ENCODE measurements around the gene COL6A2.

COL6A2 gene

DNA sequence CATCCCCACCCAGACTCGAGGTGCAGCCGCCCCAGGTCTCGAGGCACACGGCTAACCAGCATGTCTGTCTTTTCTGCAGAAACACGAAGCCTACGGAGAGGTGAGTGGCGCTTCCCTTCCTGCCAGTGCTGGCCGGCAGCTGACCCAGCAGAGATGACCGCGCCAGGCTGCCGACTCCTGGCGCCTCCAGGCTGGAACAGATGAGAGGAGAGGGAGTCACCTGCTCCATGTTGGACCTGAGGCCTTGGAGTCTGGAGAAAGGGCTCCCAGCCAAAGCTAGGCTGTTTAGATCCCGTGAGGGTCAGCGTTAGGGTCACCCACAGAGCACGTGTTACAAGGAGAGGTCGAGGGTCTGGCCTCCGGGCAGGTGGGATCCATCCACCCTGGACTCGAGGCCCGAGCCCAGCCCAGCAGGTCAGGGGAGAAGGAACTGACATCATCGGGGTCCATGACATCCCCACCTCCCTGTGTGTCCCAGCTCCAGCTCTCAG lies 14.9 kb downstream of the COL6A2 start:
- H3K36me3 ChIP-seq (ENCODE audit: control insufficient read depth, insufficient read depth, low read length) = no peaks in the 10 kb centered on the region
- no peak overlapping the region for H3K4me3 ChIP-seq (ENCODE audit: low read depth, low read length)
- no peak overlapping the region for H2AFZ ChIP-seq
- no peaks in the 10 kb centered on the region for H3K27me3 ChIP-seq (ENCODE audit: control insufficient read depth, insufficient read depth, low read length)
- H3K4me2 ChIP-seq (ENCODE audit: low read length) = no peak overlapping the region
- no peak overlapping the region for H3K27ac ChIP-seq
- no peaks in the 10 kb centered on the region for H3K4me1 ChIP-seq
- no peak overlapping the region for H3K9ac ChIP-seq
- no peaks in the 10 kb centered on the region for H3K79me2 ChIP-seq
- no peak for TF ChIP-seq CTCF (IDR thresholded peaks at IDR 0.05)
- no peaks in the 10 kb centered on the region for H3K9me3 ChIP-seq (ENCODE audit: control insufficient read depth, low read length)

GRCh38 chr21:46113497-46114176 lies 15.7 kb downstream of the COL6A2 start:
- Histone ChIP-seq H3K4me1 (no peaks in the 10 kb centered on the region), H2AFZ (no peak overlapping the region), H3K4me3 (ENCODE audit: low read depth, low read length) (no peak overlapping the region), H3K4me2 (ENCODE audit: low read length) (no peak overlapping the region), H3K79me2 (no peaks in the 10 kb centered on the region), H3K27me3 (ENCODE audit: control insufficient read depth, insufficient read depth, low read length) (no peaks in the 10 kb centered on the region), H3K36me3 (ENCODE audit: control insufficient read depth, insufficient read depth, low read length) (no peaks in the 10 kb centered on the region), H3K9me3 (ENCODE audit: control insufficient read depth, low read length) (no peaks in the 10 kb centered on the region), H3K9ac (no peak overlapping the region), H3K27ac (no peak overlapping the region)
- no peak for TF ChIP-seq CTCF (IDR thresholded peaks at IDR 0.05)

DNA sequence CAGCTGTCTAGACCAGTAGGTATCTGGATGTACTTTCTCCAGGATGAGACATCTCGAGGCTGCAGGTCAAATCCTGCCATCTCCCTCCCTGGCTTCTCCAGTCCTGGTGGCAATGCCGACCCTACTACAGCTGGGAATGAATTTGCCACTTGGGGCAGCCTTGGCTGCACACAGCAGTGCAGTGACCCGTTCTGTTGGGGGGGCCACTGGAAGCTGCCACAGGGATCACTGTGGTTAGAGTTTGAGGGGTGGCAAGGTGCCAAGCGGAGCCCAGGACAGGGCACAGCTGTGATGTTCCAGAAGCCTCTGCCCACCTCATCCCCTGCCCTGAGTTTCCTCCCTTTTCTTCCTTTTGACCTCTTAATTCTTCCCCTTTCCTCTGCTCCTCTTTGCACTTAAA lies 17.1 kb downstream of the COL6A2 start:
- H3K4me1 ChIP-seq = no peaks in the 10 kb centered on the region
- H3K36me3 ChIP-seq (ENCODE audit: control insufficient read depth, insufficient read depth, low read length) = no peaks in the 10 kb centered on the region
- H3K79me2 ChIP-seq = no peaks in the 10 kb centered on the region
- no peak overlapping the region for H3K4me3 ChIP-seq (ENCODE audit: low read depth, low read length)
- no peak overlapping the region for H3K27ac ChIP-seq
- no peaks in the 10 kb centered on the region for H3K27me3 ChIP-seq (ENCODE audit: control insufficient read depth, insufficient read depth, low read length)
- no peaks in the 10 kb centered on the region for H3K9me3 ChIP-seq (ENCODE audit: control insufficient read depth, low read length)
- no peak overlapping the region for H3K4me2 ChIP-seq (ENCODE audit: low read length)
- no peak overlapping the region for H3K9ac ChIP-seq
- H2AFZ ChIP-seq = no peak overlapping the region
- TF ChIP-seq CTCF (IDR thresholded peaks at IDR 0.05) = no peak

DNA sequence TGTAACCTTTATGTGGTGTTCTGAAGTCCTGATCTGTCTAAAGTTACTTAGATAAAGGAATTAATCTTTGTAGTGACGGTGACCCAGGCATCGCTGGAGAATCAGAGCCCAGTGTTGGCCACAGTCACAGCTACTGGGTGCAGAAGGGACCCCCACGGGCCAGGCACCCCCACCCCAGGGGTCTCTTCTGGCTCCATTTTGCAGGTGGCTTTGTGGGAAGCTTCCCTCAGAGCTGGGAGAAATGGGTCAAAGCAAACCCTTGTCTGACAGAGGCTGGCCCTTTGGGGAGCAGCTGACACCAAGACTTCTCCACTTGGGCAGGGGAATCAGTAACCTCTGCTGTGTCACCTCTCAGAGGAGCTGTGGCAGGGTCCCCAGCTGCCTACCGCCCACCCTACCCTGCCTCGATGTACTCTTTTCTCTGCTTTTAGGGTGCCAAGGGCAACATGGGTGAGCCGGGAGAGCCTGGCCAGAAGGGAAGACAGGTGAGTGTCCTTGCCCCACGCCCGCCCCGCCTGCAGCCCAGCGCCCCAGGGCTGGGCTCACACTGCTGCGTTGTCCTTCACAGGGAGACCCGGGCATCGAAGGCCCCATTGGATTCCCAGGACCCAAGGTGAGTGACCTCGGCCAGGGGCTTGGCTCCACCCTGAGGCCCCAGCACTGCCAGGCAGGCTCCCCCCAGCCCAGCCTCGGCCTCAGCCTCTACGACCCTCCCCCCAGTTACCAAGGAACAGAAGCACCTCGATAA lies 17.7 kb downstream of the COL6A2 start:
- no peaks in the 10 kb centered on the region for H3K36me3 ChIP-seq (ENCODE audit: control insufficient read depth, insufficient read depth, low read length)
- H3K4me1 ChIP-seq = no peaks in the 10 kb centered on the region
- H3K27me3 ChIP-seq (ENCODE audit: control insufficient read depth, insufficient read depth, low read length) = no peaks in the 10 kb centered on the region
- no peak overlapping the region for H3K9ac ChIP-seq
- H3K4me2 ChIP-seq (ENCODE audit: low read length) = no peak overlapping the region
- no peak for TF ChIP-seq CTCF (IDR thresholded peaks at IDR 0.05)
- no peak overlapping the region for H3K27ac ChIP-seq
- H3K9me3 ChIP-seq (ENCODE audit: control insufficient read depth, low read length) = no peaks in the 10 kb centered on the region
- H3K4me3 ChIP-seq (ENCODE audit: low read depth, low read length) = no peak overlapping the region
- H3K79me2 ChIP-seq = no peaks in the 10 kb centered on the region
- no peak overlapping the region for H2AFZ ChIP-seq

All from parathyroid adenoma (tissue), 2 donors.